ENCODE measurements around the gene SPTBN1. TPM values are rescaled to one million over a fixed set of nuclear protein-coding genes. Genes with fewer than 3 reads are reported as not detected.

Gene SPTBN1
- total and polyA plus RNA-seq, 9 of the 15 experiments (the other 6 are each of a cell fraction or from before 2014, with no cell fraction given) = 8.9 to 66.8 (median 31.4) TPM

- TF ChIP-seq HMBOX1 (IDR thresholded peaks at IDR 0.05) (peak; percentile 94), SMARCC2 (IDR thresholded peaks at IDR 0.05; ENCODE audit: low read depth) (peak; percentile 99), DACH1 (IDR thresholded peaks at IDR 0.05; ENCODE audit: partially characterized antibody) (peak; percentile 33)
Measured at GRCh38 chr2:54589340-54590215, 133.5 kb downstream of the SPTBN1 start (continued).

- Histone ChIP-seq H3K9ac (ENCODE audit: insufficient read depth in 1 of 2, low read depth in 2 of 2, low read length in 2 of 2) (peak overlapping the region in 1 of 2 experiments; percentile 43; a peak in 2 of 4 replicates), H2AFZ (ENCODE audit: low read depth, low read length) (peak overlapping the region; percentile 40; the same call in 1 of the 2 replicates), H3K4me3 (no peak overlapping the region), H3K79me2 (ENCODE audit: control insufficient read depth, insufficient read depth, low read length) (peaks cover 72% of the 10 kb centered on the region), H4K20me1 (replicated peaks; ENCODE audit: control insufficient read depth, insufficient read depth, low read length) (peaks cover 4% of the 10 kb centered on the region), H3K9me1 (ENCODE audit: control insufficient read depth, insufficient read depth, low read length) (peaks cover 4% of the 10 kb centered on the region), H3K27ac (ENCODE audit: extremely low read depth, low read depth, low read length) (peak overlapping the region; percentile 83), H3K27me3 (ENCODE audit: control insufficient read depth in 2 of 2, insufficient read depth in 2 of 2, low read length in 2 of 2) (no peaks in the 10 kb centered on the region), H3K4me1 (replicated peaks in 1 of 2; ENCODE audit: control insufficient read depth in 2 of 2, insufficient read depth in 2 of 2, low read length in 2 of 2) (peaks cover 15 to 66% of the 10 kb centered on the region in 2 experiments), H3K9me3 (replicated peaks; ENCODE audit: control insufficient read depth, insufficient read depth, low read depth, low read length) (no peaks in the 10 kb centered on the region), H3K36me3 (ENCODE audit: control insufficient read depth, insufficient read depth, low read length) (0 out of 3 replicates have a peak, but pooled peaks cover 5% of the 10 kb centered on the region), H3K4me2 (ENCODE audit: insufficient read depth, low read length) (peak overlapping the region; percentile 39)
- intact Hi-C loops (cut with micrococcal nuclease) (no loop called here), in situ Hi-C loops (cut with MboI) (no loop called here)
- peak; percentile 40 for FAIRE-seq
- ATAC-seq = peak; percentile 9; the same call in 2 of the 3 replicates
- no peak for DNase-seq (ENCODE audit: extremely low read depth in 1 of 4, low spot score in 3 of 4)
- ChIA-PET CTCF (ENCODE audit: low intra/inter-chr PET ratio) (no interaction called here), POLR2A (interaction anchor here (0.6 to 1.4 kb wide), 3 partner anchors 9 to 746 kb away, joined by 3 to 5 read pairs (median 5); no protein-coding TSS in a partner anchor)
- BruUV-seq (replicated peaks) = no TSS peak
- 27% methylated on average over 7 of the region's 7 CpGs for WGBS (ENCODE audit: insufficient coverage, low coverage, missing lambda C conversion rate)
- no peak for TF ChIP-seq CBFA2T3 (IDR thresholded peaks at IDR 0.05)
- 0 out of 2 replicates have a peak, but pooled peaks have one; percentile 48 for TF ChIP-seq ATF6 (CRISPR knock-in tag; IDR thresholded peaks at IDR 0.05)
- TF ChIP-seq MAFG (tag; conservative IDR thresholded peaks at IDR 0.05) = peak; percentile 85
- TF ChIP-seq BRD4 (IDR thresholded peaks at IDR 0.05) = no peak
- peak; percentile 9; the same call in 1 of the 2 replicates for TF ChIP-seq SOX6 (IDR thresholded peaks at IDR 0.05)
- peak; percentile 16; the same call in 1 of the 2 replicates for TF ChIP-seq DMBX1 (CRISPR knock-in tag; IDR thresholded peaks at IDR 0.05; ENCODE audit: borderline replicate concordance)
- TF ChIP-seq JUNB (CRISPR knock-in tag; conservative IDR thresholded peaks at IDR 0.05) = no peak
Measured at GRCh38 chr2:54590216-54591120, 134.3 kb downstream of the SPTBN1 start.

Measured in K562 (cell line).